IPS DF 4.7 (cell line): ENCODE data around the gene MRPS35.
A peak's percentile ranks its signal among the peaks of the same experiment; 100 is the strongest.

Experiments
- DNase-seq: peaks from one replicate; pipeline ENCODE4 v3.0.0-alpha.2; 2013; ENCODE audit warnings: low spot score; ENCODE audit errors: extremely low read depth

MRPS35 gene

GRCh38 chr12:27710592-27711316 lies at the start of gene MRPS35:
TSS of gene MRPS35 (plus strand) at chr12:27710832. CDS start at chr12:27710844, 12 bp downstream.
- no peak for DNase-seq

GRCh38 chr12:27665704-27666103 lies 44.9 kb upstream of the MRPS35 start:
- no peak for DNase-seq

- no peak for DNase-seq
These were observed 44.1 kb upstream of the MRPS35 start for GRCh38 chr12:27666510-27666909.

GRCh38 chr12:27667540-27667939 lies 43.1 kb upstream of the MRPS35 start:
- DNase-seq: no peak

GRCh38 chr12:27672051-27672450 lies 38.6 kb upstream of the MRPS35 start:
- DNase-seq: no peak

- DNase-seq: no peak
These were observed 38.0 kb upstream of the MRPS35 start for GRCh38 chr12:27672643-27673042.

- no peak for DNase-seq
These were observed 37.4 kb upstream of the MRPS35 start for GRCh38 chr12:27673101-27673718.

- DNase-seq: no peak
These were observed 35.6 kb upstream of the MRPS35 start for GRCh38 chr12:27674989-27675388.

- no peak for DNase-seq
These were observed 30.0 kb upstream of the MRPS35 start for GRCh38 chr12:27680619-27681018.

GRCh38 chr12:27682534-27682933 lies 28.1 kb upstream of the MRPS35 start:
- no peak for DNase-seq

GRCh38 chr12:27685274-27685673 lies 25.4 kb upstream of the MRPS35 start:
- DNase-seq: no peak

GRCh38 chr12:27686147-27686546 lies 24.5 kb upstream of the MRPS35 start:
- no peak for DNase-seq

- DNase-seq: no peak
These were observed 22.0 kb upstream of the MRPS35 start for GRCh38 chr12:27688671-27689070.

- no peak for DNase-seq
These were observed 21.0 kb upstream of the MRPS35 start for GRCh38 chr12:27689558-27690180.

- no peak for DNase-seq
These were observed 17.2 kb upstream of the MRPS35 start for GRCh38 chr12:27693403-27693802.

- DNase-seq: no peak
These were observed 14.9 kb upstream of the MRPS35 start for GRCh38 chr12:27695556-27696292.

GRCh38 chr12:27696293-27696652 lies 14.4 kb upstream of the MRPS35 start, which contains the start of gene REP15:
TSS of gene REP15 (plus strand) at chr12:27696447. CDS start at chr12:27696563, 116 bp downstream.
- DNase-seq: no peak

GRCh38 chr12:27696864-27697564 lies 13.6 kb upstream of the MRPS35 start:
- no peak for DNase-seq

- DNase-seq: peak; percentile 80
These were observed 6.7 kb upstream of the MRPS35 start for GRCh38 chr12:27703720-27704452.

- DNase-seq: no peak
These were observed 5.4 kb upstream of the MRPS35 start for GRCh38 chr12:27705263-27705662.

GRCh38 chr12:27707216-27707615 lies 3.4 kb upstream of the MRPS35 start:
- no peak for DNase-seq
